RWPE1 (cell line): Measurements from ENCODE around the gene ENTREP1.

ENCODE experiments used
- CTCF ChIA-PET: fragments of 350-600 bp; sonication (Branson Sonifier 250); formaldehyde crosslinking; extraction: SDS; loops from one replicate; lab custom pipeline; 2021; lab: Yijun Ruan, JAX
- POLR2A ChIA-PET: fragments of 400-600 bp; formaldehyde crosslinking; extraction: SDS; loops from one replicate; lab custom pipeline; 2020; ENCODE audit warnings: antibody characterized with exemption; ENCODE audit not compliant: low non-redundant PET; lab: Yijun Ruan, JAX
- DNase-seq: peaks from one replicate; pipeline ENCODE4 v3.0.0; 2012; ENCODE audit warnings: low spot score
- H3K27ac ChIP-seq: fragments of 450-650 bp; 2 replicates; pipeline ENCODE4 v1.5.1; 2017
- TF ChIP-seq, protein P1 (sequence below): fragments of 450-650 bp; conservative IDR thresholded peaks from 2 replicates; pipeline ENCODE4 v1.5.1; 2017; ENCODE audit warnings: low read depth, mild to moderate bottlenecking

Gene ENTREP1, protein sequence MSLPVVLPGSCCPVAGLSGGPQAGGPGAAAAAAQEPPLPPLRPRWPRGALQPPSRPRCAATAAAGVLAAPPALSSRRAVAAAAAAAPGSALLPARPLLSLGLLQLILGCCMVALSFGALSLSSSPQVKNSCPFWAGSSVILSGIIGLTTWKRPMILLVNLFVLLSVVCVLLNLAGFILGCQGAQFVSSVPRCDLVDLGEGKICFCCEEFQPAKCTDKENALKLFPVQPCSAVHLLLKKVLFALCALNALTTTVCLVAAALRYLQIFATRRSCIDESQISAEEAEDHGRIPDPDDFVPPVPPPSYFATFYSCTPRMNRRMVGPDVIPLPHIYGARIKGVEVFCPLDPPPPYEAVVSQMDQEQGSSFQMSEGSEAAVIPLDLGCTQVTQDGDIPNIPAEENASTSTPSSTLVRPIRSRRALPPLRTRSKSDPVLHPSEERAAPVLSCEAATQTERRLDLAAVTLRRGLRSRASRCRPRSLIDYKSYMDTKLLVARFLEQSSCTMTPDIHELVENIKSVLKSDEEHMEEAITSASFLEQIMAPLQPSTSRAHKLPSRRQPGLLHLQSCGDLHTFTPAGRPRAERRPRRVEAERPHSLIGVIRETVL

DNA sequence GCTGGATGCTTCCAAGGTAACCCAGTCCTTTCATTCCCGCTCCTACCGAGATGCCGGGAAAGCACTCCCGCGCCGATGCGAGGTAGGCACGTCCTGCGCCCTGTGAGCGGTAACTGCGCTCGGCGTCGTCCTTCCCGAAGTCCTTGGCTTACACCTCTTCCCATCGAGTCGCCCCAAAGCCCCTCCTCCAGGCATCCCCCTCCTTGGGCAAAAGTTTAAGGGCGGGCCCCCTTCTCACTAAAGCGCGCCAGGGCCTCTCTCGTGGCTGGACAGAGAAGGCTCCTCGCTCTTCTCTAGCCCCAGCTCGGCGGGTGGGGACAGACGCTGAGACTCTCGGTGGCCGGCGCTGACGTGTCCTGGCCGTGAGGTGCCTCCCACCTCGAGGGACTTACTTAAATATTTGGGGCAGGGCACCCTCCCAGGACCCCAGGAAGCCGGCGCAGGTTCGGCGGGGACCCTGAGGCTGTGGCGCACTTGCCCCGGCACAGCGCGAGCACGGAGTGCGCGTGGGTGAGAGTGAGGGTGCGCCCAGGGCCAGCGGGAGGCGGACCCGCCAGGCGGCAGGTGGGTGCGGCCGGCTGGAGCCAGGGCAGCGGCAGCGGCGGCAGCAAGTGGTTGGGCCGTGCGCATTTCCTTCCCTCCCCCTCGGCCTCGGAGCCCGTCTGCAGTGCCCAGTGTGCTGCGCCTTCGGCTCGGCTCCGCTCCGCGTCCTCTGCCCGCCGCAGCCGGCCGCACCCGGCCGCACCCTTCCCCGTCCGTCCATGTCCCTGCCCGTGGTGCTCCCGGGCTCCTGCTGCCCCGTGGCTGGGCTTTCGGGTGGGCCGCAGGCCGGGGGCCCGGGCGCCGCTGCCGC is at the start of gene ENTREP1:
Gene ENTREP1, plus strand, starts transcription at position 667 of the 853 bp plus-strand sequence. Its CDS starts 95 bp downstream, at position 762.
- H3K27ac ChIP-seq, result no peak within 1 kb of the TSS
- CTCF ChIA-PET, result interaction anchor here (0.6 to 0.7 kb wide), 2 partner anchors 102 to 233 kb away, joined by 3 read pairs; no protein-coding TSS in a partner anchor
- POLR2A ChIA-PET, result no interaction called here
- peak; percentile 72 for DNase-seq
- TF ChIP-seq, protein P1, sequence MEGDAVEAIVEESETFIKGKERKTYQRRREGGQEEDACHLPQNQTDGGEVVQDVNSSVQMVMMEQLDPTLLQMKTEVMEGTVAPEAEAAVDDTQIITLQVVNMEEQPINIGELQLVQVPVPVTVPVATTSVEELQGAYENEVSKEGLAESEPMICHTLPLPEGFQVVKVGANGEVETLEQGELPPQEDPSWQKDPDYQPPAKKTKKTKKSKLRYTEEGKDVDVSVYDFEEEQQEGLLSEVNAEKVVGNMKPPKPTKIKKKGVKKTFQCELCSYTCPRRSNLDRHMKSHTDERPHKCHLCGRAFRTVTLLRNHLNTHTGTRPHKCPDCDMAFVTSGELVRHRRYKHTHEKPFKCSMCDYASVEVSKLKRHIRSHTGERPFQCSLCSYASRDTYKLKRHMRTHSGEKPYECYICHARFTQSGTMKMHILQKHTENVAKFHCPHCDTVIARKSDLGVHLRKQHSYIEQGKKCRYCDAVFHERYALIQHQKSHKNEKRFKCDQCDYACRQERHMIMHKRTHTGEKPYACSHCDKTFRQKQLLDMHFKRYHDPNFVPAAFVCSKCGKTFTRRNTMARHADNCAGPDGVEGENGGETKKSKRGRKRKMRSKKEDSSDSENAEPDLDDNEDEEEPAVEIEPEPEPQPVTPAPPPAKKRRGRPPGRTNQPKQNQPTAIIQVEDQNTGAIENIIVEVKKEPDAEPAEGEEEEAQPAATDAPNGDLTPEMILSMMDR, result no peak

DNA sequence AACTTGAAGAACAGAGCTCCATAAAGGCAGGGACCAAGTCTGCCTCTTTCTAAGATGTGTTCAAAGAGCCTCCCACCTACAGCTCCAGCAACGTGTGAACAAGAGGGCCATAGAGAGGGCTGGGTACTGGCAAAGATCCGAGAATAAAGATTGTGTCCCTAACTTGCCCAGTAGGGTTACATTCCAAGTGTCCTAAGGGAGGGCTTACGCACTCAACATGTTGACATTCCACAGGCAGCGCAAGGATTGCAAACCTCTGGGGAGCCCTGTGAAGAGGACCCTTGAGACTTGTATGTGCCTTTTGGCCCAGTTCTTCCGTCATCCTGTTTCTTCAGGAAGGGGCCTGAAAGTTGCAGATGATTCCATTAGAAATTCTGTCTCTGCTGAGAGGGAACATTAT is 48.2 kb upstream of the ENTREP1 start:
- ChIA-PET CTCF (no interaction called here), POLR2A (no interaction called here)
- TF ChIP-seq, protein P1, result no peak
- DNase-seq, result no peak
- no peak overlapping the region for H3K27ac ChIP-seq

DNA sequence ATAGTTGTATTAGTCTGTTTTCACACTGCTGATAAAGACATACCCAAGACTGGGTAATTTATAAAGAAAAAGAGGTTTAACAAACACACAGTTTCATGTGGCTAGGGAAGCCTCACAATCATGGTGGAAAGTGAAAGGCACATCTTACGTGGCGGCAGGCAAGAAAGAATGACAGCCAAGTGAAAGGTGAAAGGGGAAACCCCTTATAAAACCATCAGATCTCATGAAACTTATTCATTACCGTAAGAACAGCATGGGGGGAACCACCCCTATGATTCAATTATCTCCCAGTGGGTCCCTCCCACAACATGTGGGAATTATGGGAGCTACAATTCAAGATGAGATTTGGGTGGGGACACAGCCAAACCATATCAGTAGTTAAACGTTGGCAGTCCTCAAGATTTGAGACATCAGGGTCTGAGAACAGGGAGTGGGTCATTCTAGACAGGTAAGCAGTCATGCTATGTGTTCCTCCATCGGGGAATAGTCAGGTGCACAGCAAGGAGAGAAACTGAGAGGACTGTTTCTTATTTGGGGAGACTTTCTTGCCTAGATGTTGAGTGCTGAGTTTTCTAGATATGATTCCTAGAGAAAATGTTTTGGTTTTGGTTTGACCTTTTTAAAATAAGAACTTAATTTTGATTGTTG is 45.8 kb upstream of the ENTREP1 start:
- ChIA-PET CTCF (no interaction called here), POLR2A (no interaction called here)
- DNase-seq, result no peak
- no peak overlapping the region for H3K27ac ChIP-seq
- TF ChIP-seq, protein P1, result no peak

DNA sequence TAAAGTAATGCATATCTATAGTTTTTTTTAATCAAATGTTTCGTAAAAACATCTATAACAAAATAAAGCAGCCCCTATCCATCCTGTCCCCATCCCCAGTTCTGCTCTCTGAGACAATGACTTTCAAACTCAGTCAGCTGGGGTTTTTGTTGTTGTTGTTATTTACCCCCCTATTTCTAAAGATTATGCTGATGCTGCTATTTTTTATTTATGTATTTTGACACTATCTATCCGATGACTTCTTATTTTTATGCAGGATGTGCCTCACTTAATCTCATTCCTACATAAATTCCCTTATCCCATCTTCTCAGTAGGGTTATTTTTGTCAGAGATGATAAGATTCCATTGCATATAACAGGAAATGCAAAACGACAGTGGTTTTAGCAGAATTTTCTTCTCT is 45.3 kb upstream of the ENTREP1 start:
- POLR2A ChIA-PET, result no interaction called here
- no peak for DNase-seq
- TF ChIP-seq, protein P1, result no peak
- CTCF ChIA-PET, result no interaction called here
- no peak overlapping the region for H3K27ac ChIP-seq

DNA sequence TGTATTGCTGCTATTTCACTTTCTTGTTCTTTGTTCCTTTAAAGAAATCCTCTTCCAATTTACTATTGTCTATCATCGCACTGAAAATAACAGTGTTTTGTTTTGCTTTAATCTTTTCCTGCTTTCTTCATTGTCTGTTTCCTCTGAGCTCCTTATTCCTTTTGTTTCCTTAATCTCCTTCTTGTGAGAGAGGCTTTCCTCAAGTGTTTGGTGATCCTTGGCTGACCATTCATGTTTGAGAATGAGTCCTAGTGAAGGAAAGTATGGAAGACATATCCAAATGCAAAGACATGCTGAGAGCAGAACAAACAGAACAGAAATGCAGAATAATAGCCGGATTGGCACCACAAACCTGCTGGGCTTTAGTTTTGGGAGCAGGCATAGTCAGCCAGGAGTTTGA is 42.0 kb upstream of the ENTREP1 start:
- POLR2A ChIA-PET, result no interaction called here
- CTCF ChIA-PET, result no interaction called here
- no peak overlapping the region for H3K27ac ChIP-seq
- no peak for DNase-seq
- TF ChIP-seq, protein P1, result no peak
